ENCODE data around the gene SCRT2. TPM values are rescaled to one million over a fixed set of nuclear protein-coding genes. Genes with fewer than 3 reads are reported as not detected.
A peak's percentile ranks its signal among the peaks of the same experiment; 100 is the strongest.

SCRT2 gene
- total and polyA plus RNA-seq, 9 of the 15 experiments (the other 6 are each of a cell fraction or from before 2014, with no cell fraction given), result 0.04 to 0.75 (median 0.13) TPM; not detected in 2

- TF ChIP-seq U2AF1 (optimal IDR thresholded peaks at IDR 0.05; ENCODE audit: low read depth, low read length) (no peak), ZNF324 (CRISPR knock-in tag; IDR thresholded peaks at IDR 0.05) (no peak), ZNF444 (CRISPR knock-in tag; IDR thresholded peaks at IDR 0.05) (no peak), MIER1 (IDR thresholded peaks at IDR 0.05; ENCODE audit: low read depth) (no peak), TEAD4 (IDR thresholded peaks at IDR 0.05; ENCODE audit: low read length) (no peak), TEAD4 (CRISPR knock-in tag; IDR thresholded peaks at IDR 0.05; ENCODE audit: borderline replicate concordance) (no peak), ATF1 (CRISPR knock-in tag; IDR thresholded peaks at IDR 0.05) (no peak), ATF1 (tag; IDR thresholded peaks at IDR 0.05) (no peak), ASH1L (IDR thresholded peaks at IDR 0.05; ENCODE audit: borderline replicate concordance, low read depth, partially characterized antibody) (no peak), HINFP (tag; conservative IDR thresholded peaks at IDR 0.05; ENCODE audit: low read depth) (no peak), ZNF143 (CRISPR knock-in tag; IDR thresholded peaks at IDR 0.05) (no peak), ZNF57 (CRISPR knock-in tag; IDR thresholded peaks at IDR 0.05) (no peak), MAX (CRISPR knock-in tag; IDR thresholded peaks at IDR 0.05) (peak; percentile 54), EHMT2 (IDR thresholded peaks at IDR 0.05) (no peak), KLF13 (tag; IDR thresholded peaks at IDR 0.05; ENCODE audit: borderline replicate concordance, low read depth) (no peak), JUND (IDR thresholded peaks at IDR 0.05; ENCODE audit: borderline replicate concordance, low read depth, low read length) (peak; percentile 21; the same call in 1 of the 2 replicates), JUND (tag; IDR thresholded peaks at IDR 0.05; ENCODE audit: borderline replicate concordance, low read depth, low read length) (no peak), ZNF785 (CRISPR knock-in tag; IDR thresholded peaks at IDR 0.05) (no peak), ZNF764 (CRISPR knock-in tag; IDR thresholded peaks at IDR 0.05; ENCODE audit: low read depth) (no peak), SMARCA5 (IDR thresholded peaks at IDR 0.05) (no peak), ZBED1 (IDR thresholded peaks at IDR 0.05) (no peak), CBFA2T2 (conservative IDR thresholded peaks at IDR 0.05) (no peak), MXD1 (CRISPR knock-in tag; IDR thresholded peaks at IDR 0.05; ENCODE audit: borderline replicate concordance, poor library complexity, severe bottlenecking) (no peak), ZNF740 (CRISPR knock-in tag; IDR thresholded peaks at IDR 0.05) (no peak), ZNF740 (tag; IDR thresholded peaks at IDR 0.05) (no peak), RBM25 (IDR thresholded peaks at IDR 0.05; ENCODE audit: low read depth, low read length, severe bottlenecking) (peak; percentile 59), USF2 (CRISPR knock-in tag; IDR thresholded peaks at IDR 0.05) (no peak), HNRNPH1 (optimal IDR thresholded peaks at IDR 0.05; ENCODE audit: low read depth, low read length) (no peak)
Measured at GRCh38 chr20:667351-668034, 8.1 kb downstream of the SCRT2 start (continued).

Data from K562 (cell line).